WTC11 (cell line): ENCODE results near the gene FAN1. TPM values are rescaled to one million over a fixed set of nuclear protein-coding genes. Genes with fewer than 3 reads are reported as not detected.

Source experiments
- ATAC-seq: fragments of 200-7000 bp; cut with Tn5 transposase; 2 replicates; pipeline ENCODE4 v1.10.0; 2021; ENCODE audit warnings: mild to moderate bottlenecking, moderate library complexity
- CTCF ChIA-PET: fragments of 300-600 bp; sonication (Branson Sonifier 250); formaldehyde crosslinking; loops from one replicate; lab custom pipeline; 2021; ENCODE audit warnings: antibody characterized with exemption; lab: Charles Lee
- POLR2A ChIA-PET: fragments of 350-600 bp; sonication (Branson Sonifier 250); formaldehyde crosslinking; loops from one replicate; lab custom pipeline; 2021; ENCODE audit warnings: antibody characterized with exemption; lab: Charles Lee
- DNase-seq: peaks from one replicate; pipeline ENCODE4 v3.0.0; 2021; ENCODE audit warnings: low spot score
- H3K27ac Mint-ChIP-seq: 2 replicates; pipeline ENCODE4 v1.8.0; 2021; ENCODE audit warnings: mixed read lengths
- H3K27me3 Mint-ChIP-seq: 2 replicates; pipeline ENCODE4 v1.8.0; 2021; ENCODE audit warnings: low read depth, mild to moderate bottlenecking, moderate library complexity, mixed read lengths
- H3K36me3 Mint-ChIP-seq: 2 replicates; pipeline ENCODE4 v1.8.0; 2021; ENCODE audit warnings: mixed read lengths
- H3K4me1 Mint-ChIP-seq: 2 replicates; pipeline ENCODE4 v1.8.0; 2022; ENCODE audit warnings: mixed read lengths
- H3K4me3 Mint-ChIP-seq: 2 replicates; pipeline ENCODE4 v1.8.0; 2021; ENCODE audit warnings: mild to moderate bottlenecking, moderate library complexity, mixed read lengths
- H3K9me3 Mint-ChIP-seq: 2 replicates; pipeline ENCODE4 v1.8.0; 2021; ENCODE audit warnings: mixed read lengths
- CREB1 ChIP-seq: sonication (generic); formaldehyde crosslinking; IDR thresholded peaks from 2 replicates; pipeline ENCODE4 v1.8.0; 2023; ENCODE audit warnings: mild to moderate bottlenecking, missing genetic modification reagents
- GTF2I ChIP-seq: fragments of 250-450 bp; sonication (Bioruptor Pico); conservative IDR thresholded peaks from 2 replicates; pipeline ENCODE4 v1.4.0; 2021; ENCODE audit warnings: mild to moderate bottlenecking
- NR1H2 ChIP-seq: sonication (generic); formaldehyde crosslinking; IDR thresholded peaks from 2 replicates; pipeline ENCODE4 v1.9.0; 2021; ENCODE audit warnings: mild to moderate bottlenecking, moderate library complexity, missing genetic modification reagents
- NR2C2 ChIP-seq: sonication (generic); formaldehyde crosslinking; IDR thresholded peaks from 2 replicates; pipeline ENCODE4 v1.8.0; 2022; ENCODE audit warnings: mild to moderate bottlenecking, missing genetic modification reagents
- SP1 ChIP-seq: sonication (generic); formaldehyde crosslinking; conservative IDR thresholded peaks from 2 replicates; pipeline ENCODE4 v1.8.1; 2022; ENCODE audit warnings: missing genetic modification reagents
- ZBTB21 ChIP-seq: sonication (generic); formaldehyde crosslinking; IDR thresholded peaks from 2 replicates; pipeline ENCODE4 v1.8.1; 2023; ENCODE audit warnings: mild to moderate bottlenecking, missing genetic modification reagents, borderline replicate concordance
- ZNF232 ChIP-seq: sonication (generic); formaldehyde crosslinking; IDR thresholded peaks from 2 replicates; pipeline ENCODE4 v1.8.0; 2022; ENCODE audit warnings: mild to moderate bottlenecking, missing genetic modification reagents
- total RNA-seq: library from RNA; stranded (reverse); gene quantifications from 3 replicates; pipeline ENCODE4 v1.2.3, GENCODE V29; 2021
- TF ChIP-seq, protein P1 (sequence below): sonication (generic); formaldehyde crosslinking; IDR thresholded peaks from 2 replicates; pipeline ENCODE4 v1.8.0; 2022; ENCODE audit warnings: missing genetic modification reagents
- TF ChIP-seq, protein P2 (sequence below): sonication (generic); formaldehyde crosslinking; IDR thresholded peaks from 2 replicates; pipeline ENCODE4 v1.8.0; 2023; ENCODE audit warnings: mild to moderate bottlenecking, missing genetic modification reagents
- TF ChIP-seq, protein P3 (sequence below): fragments of 250-450 bp; sonication (Bioruptor Pico); IDR thresholded peaks from 2 replicates; pipeline ENCODE4 v1.9.0; 2021; ENCODE audit warnings: moderate library complexity, mild to moderate bottlenecking, inconsistent platforms, borderline replicate concordance
- TF ChIP-seq, protein P4 (sequence below): fragments of 200-600 bp; IDR thresholded peaks from 2 replicates; pipeline ENCODE4 v1.8.0; 2022; ENCODE audit warnings: antibody characterized with exemption
- TF ChIP-seq, protein P5 (sequence below): sonication (generic); formaldehyde crosslinking; IDR thresholded peaks from 2 replicates; pipeline ENCODE4 v1.8.1; 2023; ENCODE audit warnings: mild to moderate bottlenecking, missing genetic modification reagents
- TF ChIP-seq, protein P6 (sequence below): fragments of 250-450 bp; sonication (Bioruptor Pico); conservative IDR thresholded peaks from 2 replicates; pipeline ENCODE4 v1.9.0; 2021; ENCODE audit warnings: mild to moderate bottlenecking
- TF ChIP-seq, protein P7 (sequence below): sonication (generic); formaldehyde crosslinking; IDR thresholded peaks from 2 replicates; pipeline ENCODE4 v1.8.0; 2022; ENCODE audit warnings: mild to moderate bottlenecking, missing genetic modification reagents

The FAN1 gene
- total RNA-seq, 1 experiment from 2014 or later: 22.8 TPM

DNA sequence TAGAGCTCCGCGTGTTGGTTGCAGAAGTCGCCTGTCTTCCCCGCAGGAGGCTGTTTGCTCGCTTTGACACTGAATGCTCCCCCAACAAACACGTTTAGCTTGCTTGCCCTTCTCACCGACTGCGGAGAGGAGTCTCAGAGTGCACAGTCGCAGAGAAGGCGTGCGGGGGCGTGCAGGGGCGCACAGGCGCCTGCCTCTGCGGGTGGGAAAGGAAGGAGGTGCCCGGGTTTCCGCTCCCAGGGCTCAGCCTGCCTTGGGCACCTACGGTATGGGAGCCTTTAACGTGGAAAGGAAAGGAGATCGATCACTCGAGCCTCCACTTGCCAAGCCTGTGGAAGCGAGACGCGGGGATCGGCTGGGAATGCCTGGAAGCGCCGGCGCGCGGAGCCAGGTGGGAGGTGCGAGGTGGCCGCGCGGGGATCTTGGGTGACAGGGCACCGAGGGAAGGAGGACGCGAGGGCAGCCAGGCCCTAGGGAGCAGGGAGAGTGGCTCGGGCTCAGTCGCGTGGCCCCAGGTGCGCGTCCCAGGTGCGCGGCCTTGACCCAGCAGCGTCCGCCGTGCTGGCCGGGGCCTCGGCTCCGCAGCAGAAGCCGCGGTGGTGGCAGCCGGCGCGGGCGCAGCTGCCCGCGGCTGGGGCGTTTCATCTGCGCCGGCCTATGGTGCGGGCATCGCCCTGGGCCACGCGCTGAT, at the start of gene FAN1 (continued):
- TF ChIP-seq ZBTB21 (CRISPR knock-in tag) (peak; percentile 64; the same call in 1 of the 2 replicates), NR2C2 (peak; percentile 50; the same call in 1 of the 2 replicates), NR1H2 (CRISPR knock-in tag) (no peak), SP1 (CRISPR knock-in tag) (peak; percentile 86)
- TF ChIP-seq, protein P1, sequence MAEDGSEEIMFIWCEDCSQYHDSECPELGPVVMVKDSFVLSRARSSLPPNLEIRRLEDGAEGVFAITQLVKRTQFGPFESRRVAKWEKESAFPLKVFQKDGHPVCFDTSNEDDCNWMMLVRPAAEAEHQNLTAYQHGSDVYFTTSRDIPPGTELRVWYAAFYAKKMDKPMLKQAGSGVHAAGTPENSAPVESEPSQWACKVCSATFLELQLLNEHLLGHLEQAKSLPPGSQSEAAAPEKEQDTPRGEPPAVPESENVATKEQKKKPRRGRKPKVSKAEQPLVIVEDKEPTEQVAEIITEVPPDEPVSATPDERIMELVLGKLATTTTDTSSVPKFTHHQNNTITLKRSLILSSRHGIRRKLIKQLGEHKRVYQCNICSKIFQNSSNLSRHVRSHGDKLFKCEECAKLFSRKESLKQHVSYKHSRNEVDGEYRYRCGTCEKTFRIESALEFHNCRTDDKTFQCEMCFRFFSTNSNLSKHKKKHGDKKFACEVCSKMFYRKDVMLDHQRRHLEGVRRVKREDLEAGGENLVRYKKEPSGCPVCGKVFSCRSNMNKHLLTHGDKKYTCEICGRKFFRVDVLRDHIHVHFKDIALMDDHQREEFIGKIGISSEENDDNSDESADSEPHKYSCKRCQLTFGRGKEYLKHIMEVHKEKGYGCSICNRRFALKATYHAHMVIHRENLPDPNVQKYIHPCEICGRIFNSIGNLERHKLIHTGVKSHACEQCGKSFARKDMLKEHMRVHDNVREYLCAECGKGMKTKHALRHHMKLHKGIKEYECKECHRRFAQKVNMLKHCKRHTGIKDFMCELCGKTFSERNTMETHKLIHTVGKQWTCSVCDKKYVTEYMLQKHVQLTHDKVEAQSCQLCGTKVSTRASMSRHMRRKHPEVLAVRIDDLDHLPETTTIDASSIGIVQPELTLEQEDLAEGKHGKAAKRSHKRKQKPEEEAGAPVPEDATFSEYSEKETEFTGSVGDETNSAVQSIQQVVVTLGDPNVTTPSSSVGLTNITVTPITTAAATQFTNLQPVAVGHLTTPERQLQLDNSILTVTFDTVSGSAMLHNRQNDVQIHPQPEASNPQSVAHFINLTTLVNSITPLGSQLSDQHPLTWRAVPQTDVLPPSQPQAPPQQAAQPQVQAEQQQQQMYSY (CRISPR knock-in tag): 0 out of 2 replicates have a peak, but pooled peaks have one; percentile 34
- TF ChIP-seq, protein P2, sequence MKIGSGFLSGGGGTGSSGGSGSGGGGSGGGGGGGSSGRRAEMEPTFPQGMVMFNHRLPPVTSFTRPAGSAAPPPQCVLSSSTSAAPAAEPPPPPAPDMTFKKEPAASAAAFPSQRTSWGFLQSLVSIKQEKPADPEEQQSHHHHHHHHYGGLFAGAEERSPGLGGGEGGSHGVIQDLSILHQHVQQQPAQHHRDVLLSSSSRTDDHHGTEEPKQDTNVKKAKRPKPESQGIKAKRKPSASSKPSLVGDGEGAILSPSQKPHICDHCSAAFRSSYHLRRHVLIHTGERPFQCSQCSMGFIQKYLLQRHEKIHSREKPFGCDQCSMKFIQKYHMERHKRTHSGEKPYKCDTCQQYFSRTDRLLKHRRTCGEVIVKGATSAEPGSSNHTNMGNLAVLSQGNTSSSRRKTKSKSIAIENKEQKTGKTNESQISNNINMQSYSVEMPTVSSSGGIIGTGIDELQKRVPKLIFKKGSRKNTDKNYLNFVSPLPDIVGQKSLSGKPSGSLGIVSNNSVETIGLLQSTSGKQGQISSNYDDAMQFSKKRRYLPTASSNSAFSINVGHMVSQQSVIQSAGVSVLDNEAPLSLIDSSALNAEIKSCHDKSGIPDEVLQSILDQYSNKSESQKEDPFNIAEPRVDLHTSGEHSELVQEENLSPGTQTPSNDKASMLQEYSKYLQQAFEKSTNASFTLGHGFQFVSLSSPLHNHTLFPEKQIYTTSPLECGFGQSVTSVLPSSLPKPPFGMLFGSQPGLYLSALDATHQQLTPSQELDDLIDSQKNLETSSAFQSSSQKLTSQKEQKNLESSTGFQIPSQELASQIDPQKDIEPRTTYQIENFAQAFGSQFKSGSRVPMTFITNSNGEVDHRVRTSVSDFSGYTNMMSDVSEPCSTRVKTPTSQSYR (CRISPR knock-in tag): peak; percentile 71; the same call in 1 of the 2 replicates

DNA sequence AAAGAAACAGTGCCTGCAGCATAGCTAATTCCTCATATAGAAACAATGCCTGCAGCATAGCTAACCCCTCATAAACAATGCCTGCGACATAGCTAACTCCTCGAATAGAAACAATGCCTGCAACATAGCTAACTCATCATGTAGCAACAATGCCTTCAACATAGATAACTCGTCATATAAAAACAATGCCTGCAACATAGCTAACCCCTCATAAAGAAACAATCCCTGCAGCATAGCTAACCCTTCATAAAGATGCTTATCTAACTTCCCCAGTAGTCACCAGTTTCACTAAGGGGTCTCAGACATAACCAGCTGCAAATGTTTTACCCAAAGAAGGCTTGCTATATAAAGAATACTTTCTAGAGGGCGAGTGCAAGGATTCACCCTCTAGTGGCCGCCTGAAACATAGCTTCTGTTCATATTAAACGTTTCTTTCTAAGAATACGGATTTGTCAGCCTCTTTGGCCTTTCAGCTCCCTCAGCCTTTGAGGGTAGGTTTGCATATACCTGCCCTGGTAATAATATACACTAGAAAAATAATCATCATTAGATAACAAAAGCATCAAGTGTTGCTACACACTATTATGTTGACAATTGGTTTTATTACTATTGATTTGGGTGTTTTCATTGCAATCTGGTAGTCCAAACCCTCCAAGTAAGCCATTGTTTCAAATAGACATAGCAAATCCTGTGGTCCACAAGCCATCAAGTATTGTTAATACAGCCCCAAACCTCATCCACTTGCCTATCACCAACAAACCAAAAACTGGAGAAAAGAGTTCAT, 44.4 kb upstream of the FAN1 start:
- ChIA-PET CTCF (interaction anchor here (0.6 to 1.9 kb wide), 38 partner anchors 9 to 356 kb away, joined by 3 to 20 read pairs (median 4); partner anchors contain the start of genes FAN1 and MTMR10), POLR2A (interaction anchor here (1.0 kb wide), 1 partner anchor 11 kb away, joined by 3 read pairs; no protein-coding TSS in a partner anchor)
- H3K4me3 Mint-ChIP-seq: no peak overlapping the region
- H3K27me3 Mint-ChIP-seq: no peaks in the 10 kb centered on the region
- ATAC-seq (no peak; the same call in 1 of the 2 replicates), DNase-seq (no peak)
- no peak overlapping the region for H3K27ac Mint-ChIP-seq
- peaks cover 4% of the 10 kb centered on the region for H3K36me3 Mint-ChIP-seq
- TF ChIP-seq, protein P3, sequence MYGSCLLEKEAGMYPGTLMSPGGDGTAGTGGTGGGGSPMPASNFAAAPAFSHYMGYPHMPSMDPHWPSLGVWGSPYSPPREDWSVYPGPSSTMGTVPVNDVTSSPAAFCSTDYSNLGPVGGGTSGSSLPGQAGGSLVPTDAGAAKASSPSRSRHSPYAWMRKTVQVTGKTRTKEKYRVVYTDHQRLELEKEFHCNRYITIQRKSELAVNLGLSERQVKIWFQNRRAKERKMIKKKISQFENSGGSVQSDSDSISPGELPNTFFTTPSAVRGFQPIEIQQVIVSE (CRISPR knock-in tag): no peak
- TF ChIP-seq, protein P4, sequence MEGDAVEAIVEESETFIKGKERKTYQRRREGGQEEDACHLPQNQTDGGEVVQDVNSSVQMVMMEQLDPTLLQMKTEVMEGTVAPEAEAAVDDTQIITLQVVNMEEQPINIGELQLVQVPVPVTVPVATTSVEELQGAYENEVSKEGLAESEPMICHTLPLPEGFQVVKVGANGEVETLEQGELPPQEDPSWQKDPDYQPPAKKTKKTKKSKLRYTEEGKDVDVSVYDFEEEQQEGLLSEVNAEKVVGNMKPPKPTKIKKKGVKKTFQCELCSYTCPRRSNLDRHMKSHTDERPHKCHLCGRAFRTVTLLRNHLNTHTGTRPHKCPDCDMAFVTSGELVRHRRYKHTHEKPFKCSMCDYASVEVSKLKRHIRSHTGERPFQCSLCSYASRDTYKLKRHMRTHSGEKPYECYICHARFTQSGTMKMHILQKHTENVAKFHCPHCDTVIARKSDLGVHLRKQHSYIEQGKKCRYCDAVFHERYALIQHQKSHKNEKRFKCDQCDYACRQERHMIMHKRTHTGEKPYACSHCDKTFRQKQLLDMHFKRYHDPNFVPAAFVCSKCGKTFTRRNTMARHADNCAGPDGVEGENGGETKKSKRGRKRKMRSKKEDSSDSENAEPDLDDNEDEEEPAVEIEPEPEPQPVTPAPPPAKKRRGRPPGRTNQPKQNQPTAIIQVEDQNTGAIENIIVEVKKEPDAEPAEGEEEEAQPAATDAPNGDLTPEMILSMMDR: peak; percentile 51; the same call in 1 of the 2 replicates
- peaks cover 13% of the 10 kb centered on the region for H3K9me3 Mint-ChIP-seq
- H3K4me1 Mint-ChIP-seq: no peaks in the 10 kb centered on the region; the same call in 1 of the 2 replicates

DNA sequence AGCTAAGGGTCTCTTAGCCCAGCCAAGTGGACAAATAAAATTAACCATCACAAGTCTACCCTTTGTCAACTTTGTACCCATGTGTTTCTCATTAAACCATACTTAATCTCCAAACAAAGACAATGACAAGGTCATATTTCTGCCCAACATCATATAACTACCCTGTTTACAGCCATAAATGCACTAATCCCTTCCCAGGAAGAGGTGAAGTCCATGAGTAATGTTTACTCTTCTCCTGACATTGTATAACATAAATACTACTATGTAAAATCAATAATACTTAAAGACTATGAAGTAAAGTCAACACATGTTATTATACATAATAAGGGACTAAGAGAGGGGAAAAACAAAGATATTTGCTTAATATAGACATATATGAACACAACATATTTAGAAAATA, 38.5 kb upstream of the FAN1 start:
- Mint-ChIP-seq H3K4me3 (no peak overlapping the region), H3K27me3 (no peaks in the 10 kb centered on the region), H3K36me3 (no peaks in the 10 kb centered on the region), H3K4me1 (no peaks in the 10 kb centered on the region; the same call in 1 of the 2 replicates), H3K27ac (no peak overlapping the region), H3K9me3 (peaks cover 4% of the 10 kb centered on the region; the same call in 1 of the 2 replicates)
- TF ChIP-seq GTF2I (CRISPR knock-in tag): no peak
- TF ChIP-seq CREB1: no peak
- TF ChIP-seq, protein P5, sequence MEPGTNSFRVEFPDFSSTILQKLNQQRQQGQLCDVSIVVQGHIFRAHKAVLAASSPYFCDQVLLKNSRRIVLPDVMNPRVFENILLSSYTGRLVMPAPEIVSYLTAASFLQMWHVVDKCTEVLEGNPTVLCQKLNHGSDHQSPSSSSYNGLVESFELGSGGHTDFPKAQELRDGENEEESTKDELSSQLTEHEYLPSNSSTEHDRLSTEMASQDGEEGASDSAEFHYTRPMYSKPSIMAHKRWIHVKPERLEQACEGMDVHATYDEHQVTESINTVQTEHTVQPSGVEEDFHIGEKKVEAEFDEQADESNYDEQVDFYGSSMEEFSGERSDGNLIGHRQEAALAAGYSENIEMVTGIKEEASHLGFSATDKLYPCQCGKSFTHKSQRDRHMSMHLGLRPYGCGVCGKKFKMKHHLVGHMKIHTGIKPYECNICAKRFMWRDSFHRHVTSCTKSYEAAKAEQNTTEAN (CRISPR knock-in tag): no peak
- TF ChIP-seq, protein P6, sequence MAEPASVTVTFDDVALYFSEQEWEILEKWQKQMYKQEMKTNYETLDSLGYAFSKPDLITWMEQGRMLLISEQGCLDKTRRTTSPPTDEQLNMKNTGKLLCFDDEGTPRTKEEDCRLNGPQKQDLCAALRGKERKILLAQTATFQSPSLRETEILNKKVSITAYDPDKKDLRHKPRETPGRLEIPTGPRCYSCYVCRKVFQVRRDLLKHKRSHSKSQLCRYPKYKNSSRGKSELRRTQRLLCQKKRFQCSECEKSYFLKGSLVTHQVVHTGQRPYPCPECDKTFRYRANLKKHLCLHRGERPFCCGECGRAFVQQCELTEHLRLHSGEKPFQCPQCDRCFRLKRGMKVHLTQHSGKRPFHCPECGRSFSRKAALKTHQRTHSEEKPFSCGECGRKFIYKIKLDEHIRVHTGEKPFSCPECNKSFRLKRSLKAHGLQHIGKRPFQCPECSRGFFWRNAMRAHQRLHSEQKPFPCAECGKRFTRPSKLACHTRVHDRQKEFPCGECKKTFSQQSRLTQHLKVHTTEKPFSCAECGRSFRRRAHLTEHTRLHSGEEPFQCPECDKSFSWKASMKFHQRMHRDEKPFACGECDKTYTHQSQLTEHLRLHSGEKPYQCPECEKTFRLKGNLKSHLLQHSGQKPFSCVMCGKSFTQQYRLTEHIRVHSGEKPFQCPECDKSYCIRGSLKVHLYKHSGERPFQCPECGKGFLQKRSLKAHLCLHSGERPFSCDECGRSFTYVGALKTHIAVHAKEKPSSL (CRISPR knock-in tag): no peak
- TF ChIP-seq ZNF232: no peak
- TF ChIP-seq, protein P7, sequence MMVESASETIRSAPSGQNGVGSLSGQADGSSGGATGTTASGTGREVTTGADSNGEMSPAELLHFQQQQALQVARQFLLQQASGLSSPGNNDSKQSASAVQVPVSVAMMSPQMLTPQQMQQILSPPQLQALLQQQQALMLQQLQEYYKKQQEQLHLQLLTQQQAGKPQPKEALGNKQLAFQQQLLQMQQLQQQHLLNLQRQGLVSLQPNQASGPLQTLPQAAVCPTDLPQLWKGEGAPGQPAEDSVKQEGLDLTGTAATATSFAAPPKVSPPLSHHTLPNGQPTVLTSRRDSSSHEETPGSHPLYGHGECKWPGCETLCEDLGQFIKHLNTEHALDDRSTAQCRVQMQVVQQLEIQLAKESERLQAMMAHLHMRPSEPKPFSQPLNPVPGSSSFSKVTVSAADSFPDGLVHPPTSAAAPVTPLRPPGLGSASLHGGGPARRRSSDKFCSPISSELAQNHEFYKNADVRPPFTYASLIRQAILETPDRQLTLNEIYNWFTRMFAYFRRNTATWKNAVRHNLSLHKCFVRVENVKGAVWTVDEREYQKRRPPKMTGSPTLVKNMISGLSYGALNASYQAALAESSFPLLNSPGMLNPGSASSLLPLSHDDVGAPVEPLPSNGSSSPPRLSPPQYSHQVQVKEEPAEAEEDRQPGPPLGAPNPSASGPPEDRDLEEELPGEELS (CRISPR knock-in tag): no peak
- DNase-seq: no peak
- POLR2A ChIA-PET: no interaction called here
- CTCF ChIA-PET: no interaction called here
- ATAC-seq: no peak
